ENCODE results near the gene LACTB.

DNA sequence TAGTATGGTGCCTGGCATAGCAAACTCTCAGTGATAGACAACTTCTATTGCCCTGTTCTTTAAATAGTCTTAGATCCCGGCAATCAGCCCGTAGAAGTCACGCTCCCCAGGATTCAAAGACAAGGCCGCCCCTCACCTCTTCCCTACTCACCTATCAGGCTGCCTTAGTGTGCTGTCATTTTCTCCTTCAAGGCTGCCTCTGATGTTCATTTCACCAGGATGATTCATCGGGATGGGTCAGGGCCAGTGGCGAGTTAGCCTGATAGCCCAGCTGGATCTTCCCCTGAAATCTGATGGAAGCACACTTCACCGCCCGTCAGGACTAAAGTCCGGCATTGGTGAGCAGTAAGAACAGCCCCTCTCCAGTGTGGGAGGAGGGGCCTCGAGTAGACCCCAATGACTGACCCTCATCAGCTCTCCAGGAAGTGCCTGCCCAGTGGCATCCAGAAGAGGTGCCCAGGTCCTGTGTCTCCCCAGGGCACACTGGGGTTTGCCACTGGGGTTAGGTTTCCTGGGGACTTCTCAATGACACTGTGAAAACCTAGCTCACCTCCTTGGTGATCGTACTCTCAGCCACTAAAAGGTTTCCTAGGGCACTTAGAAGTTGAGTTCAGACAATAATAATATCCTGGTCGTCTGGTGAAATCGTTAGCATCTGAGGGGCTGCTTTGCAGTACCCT is 41.6 kb upstream of the LACTB start:
- TF ChIP-seq, protein P1, sequence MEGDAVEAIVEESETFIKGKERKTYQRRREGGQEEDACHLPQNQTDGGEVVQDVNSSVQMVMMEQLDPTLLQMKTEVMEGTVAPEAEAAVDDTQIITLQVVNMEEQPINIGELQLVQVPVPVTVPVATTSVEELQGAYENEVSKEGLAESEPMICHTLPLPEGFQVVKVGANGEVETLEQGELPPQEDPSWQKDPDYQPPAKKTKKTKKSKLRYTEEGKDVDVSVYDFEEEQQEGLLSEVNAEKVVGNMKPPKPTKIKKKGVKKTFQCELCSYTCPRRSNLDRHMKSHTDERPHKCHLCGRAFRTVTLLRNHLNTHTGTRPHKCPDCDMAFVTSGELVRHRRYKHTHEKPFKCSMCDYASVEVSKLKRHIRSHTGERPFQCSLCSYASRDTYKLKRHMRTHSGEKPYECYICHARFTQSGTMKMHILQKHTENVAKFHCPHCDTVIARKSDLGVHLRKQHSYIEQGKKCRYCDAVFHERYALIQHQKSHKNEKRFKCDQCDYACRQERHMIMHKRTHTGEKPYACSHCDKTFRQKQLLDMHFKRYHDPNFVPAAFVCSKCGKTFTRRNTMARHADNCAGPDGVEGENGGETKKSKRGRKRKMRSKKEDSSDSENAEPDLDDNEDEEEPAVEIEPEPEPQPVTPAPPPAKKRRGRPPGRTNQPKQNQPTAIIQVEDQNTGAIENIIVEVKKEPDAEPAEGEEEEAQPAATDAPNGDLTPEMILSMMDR (conservative IDR thresholded peaks at IDR 0.05; ENCODE audit: low read depth, low read length), result no peak
- TF ChIP-seq EZH2 (IDR thresholded peaks at IDR 0.05; ENCODE audit: borderline replicate concordance, low read depth, low read length, poor library complexity, severe bottlenecking), result no peak

All from A673 (cell line).